Spleen (tissue), 11 donors: ENCODE data around the gene OR10A5. TPM values are rescaled to one million over a fixed set of nuclear protein-coding genes. Genes with fewer than 3 reads are reported as not detected.
"Not testable (repeated sequence)": the region's sequence is repeated elsewhere in the genome, so short reads cannot be mapped to it uniquely, and the experiment has no call there.

Source experiments
- DNase-seq: peaks from one replicate; pipeline ENCODE4 v3.0.0-alpha.2; 2020
- H3K27ac ChIP-seq, 8 donors: fragments of 200-600 bp; sonication (generic) in 7 of 8; 1 replicate in 4 of 8; 2 replicates in 4 of 8; pipeline versions ENCODE4 v1.5.0 to v1.8.0; 2016 to 2021; ENCODE audit warnings: inconsistent platforms in 4 of 8, mild to moderate bottlenecking in 4 of 8, moderate library complexity in 1 of 8
- H3K27me3 ChIP-seq, 7 donors: fragments of 200-600 bp; sonication (generic) in 6 of 7; replicated peaks in 1 of 7; 1 replicate in 4 of 7; 2 replicates in 3 of 7; pipeline versions ENCODE4 v1.5.0 to v1.8.0; 2016 to 2021; ENCODE audit warnings: inconsistent platforms in 3 of 7, mild to moderate bottlenecking in 1 of 7
- H3K36me3 ChIP-seq, 6 donors: fragments of 200-600 bp; sonication (generic) in 5 of 6; 1 replicate in 4 of 6; 2 replicates in 2 of 6; pipeline versions ENCODE4 v1.5.0 to v1.8.0; 2016 to 2021; ENCODE audit warnings: inconsistent platforms in 2 of 6
- H3K4me1 ChIP-seq, 6 donors: fragments of 200-600 bp; sonication (generic) in 5 of 6; 1 replicate in 3 of 6; 2 replicates in 3 of 6; pipeline versions ENCODE4 v1.5.0 to v1.8.0; 2016 to 2021; ENCODE audit warnings: inconsistent platforms in 3 of 6
- H3K4me3 ChIP-seq, 8 donors: fragments of 200-600 bp; sonication (generic) in 7 of 8; 1 replicate in 4 of 8; 2 replicates in 4 of 8; pipeline versions ENCODE4 v1.5.0 to v1.8.0; 2016 to 2021; ENCODE audit warnings: inconsistent platforms in 4 of 8, mild to moderate bottlenecking in 4 of 8, moderate library complexity in 2 of 8
- H3K9me3 ChIP-seq, 8 donors: fragments of 200-600 bp; sonication (generic) in 7 of 8; 1 replicate in 4 of 8; 2 replicates in 4 of 8; pipeline versions ENCODE4 v1.5.0 to v1.8.0; 2016 to 2021; ENCODE audit warnings: inconsistent platforms in 4 of 8
- CTCF ChIP-seq, 11 experiments: fragments of 200-600 bp in 7 of 11; fragments of 450-650 bp in 4 of 11; sonication (generic) in 4 of 11; IDR thresholded peaks in 8 of 11; conservative IDR thresholded peaks in 3 of 11; 1 replicate in 7 of 11; 2 replicates in 4 of 11; pipeline versions ENCODE4 v1.4.0 to v1.8.0; 2016 to 2021; ENCODE audit warnings: antibody characterized with exemption in 11 of 11, inconsistent platforms in 4 of 11, mild to moderate bottlenecking in 1 of 11
- POLR2A ChIP-seq, 3 donors: fragments of 450-650 bp; IDR thresholded peaks; one replicate each; pipeline ENCODE4 v1.5.1; 2017; ENCODE audit warnings: antibody characterized with exemption in 3 of 3, mild to moderate bottlenecking in 1 of 3
- POLR2AphosphoS5 ChIP-seq, 3 donors: sonication (generic); formaldehyde crosslinking; IDR thresholded peaks; one replicate each; pipeline ENCODE4 v1.5.1; 2017; ENCODE audit warnings: antibody characterized with exemption in 3 of 3
- WGBS, 5 donors: extraction: QIAGEN DNeasy Blood & Tissue Kit in 3 of 5; methylation state at CpG; one replicate each; pipeline versions ENCODE4 v1.1.5 to v1.1.7; 2013 to 2018; 5-methylcytosine and 5-hydroxymethylcytosine counted together
- intact Hi-C: fragments of 100-400 bp; cut with DNase I; formaldehyde crosslinking; loops from one replicate; pipeline ENCODE4 v1.15.0; 2023; ENCODE audit warnings: low total_unique reads
- polyA plus RNA-seq, 3 donors: library from polyadenylated mRNA; stranded (reverse); fragments of 200-250 nt; gene quantifications; one replicate each; pipeline ENCODE4 v1.2.1, GENCODE V29; 2013
- total RNA-seq, 7 donors: library from RNA; depleted of rRNA in 3 of 7; stranded (reverse); fragments of >200 nt in 3 of 7; fragmentation: NEBNext Ultra II Directional in 4 of 7; extraction: Animal tissue kit (Norgen Biotek cat#: 25700) in 4 of 7; gene quantifications; one replicate each; pipeline versions ENCODE4 v1.1.0 to v1.2.1, GENCODE V29; 2016 to 2021
- donor health status: healthy with polysubstance abuse.
- donor health status: DM: no; HTN: no; CAD: no; lungs with moderate emphysema.
- donor health status: DM: no; HTN: no; CAD: no.
- donor health status: Bipolar disorder and iron deficiency.
- donor health status: healthy.
- donor health status: DM: no; HTN: no; CAD: no.
- donor health status: DM: yes; HTN: yes; CAD: no.

Gene OR10A5
- total and polyA plus RNA-seq, 10 donors = not detected

GRCh38 chr11:6882751-6883150, 37.3 kb downstream of the OR10A5 start:
- no peaks in the 10 kb centered on the region for H3K4me1 ChIP-seq
- peaks cover 0 to 3% (median 2%) of the 10 kb centered on the region in 8 donors for H3K9me3 ChIP-seq
- H3K36me3 ChIP-seq = no peaks in the 10 kb centered on the region
- DNase-seq = no peak
- H3K27me3 ChIP-seq = no peaks in the 10 kb centered on the region
- TF ChIP-seq POLR2A (IDR thresholded peaks at IDR 0.05) (no peak), CTCF (IDR thresholded peaks at IDR 0.05 in 8 of 11, conservative IDR thresholded peaks at IDR 0.05 in 3 of 11) (no peak), POLR2AphosphoS5 (IDR thresholded peaks at IDR 0.05) (no peak)
- intact Hi-C loops = no loop called here
- no peak overlapping the region for H3K27ac ChIP-seq
- no peak overlapping the region for H3K4me3 ChIP-seq

- H3K4me1 ChIP-seq, H3K27me3 ChIP-seq, H3K4me3 ChIP-seq, intact Hi-C loops, DNase-seq, H3K27ac ChIP-seq, H3K36me3 ChIP-seq: not testable (repeated sequence)
- 81 to 99% (median 93%) methylated on average over 5 of the region's 5 CpGs for WGBS, 5 donors
- H3K9me3 ChIP-seq = peaks cover 0 to 19% (median 11%) of the 10 kb centered on the region in 8 donors
Measured at GRCh38 chr11:6887711-6888110, 42.2 kb downstream of the OR10A5 start.

- H3K4me1 ChIP-seq = no peaks in the 10 kb centered on the region
- no peak for DNase-seq
- no peaks in the 10 kb centered on the region for H3K36me3 ChIP-seq
- H3K9me3 ChIP-seq = peaks cover 0 to 19% (median 11%) of the 10 kb centered on the region in 8 donors
- H3K27me3 ChIP-seq = no peaks in the 10 kb centered on the region
- no peak overlapping the region for H3K27ac ChIP-seq
- intact Hi-C loops = no loop called here
- TF ChIP-seq POLR2A (IDR thresholded peaks at IDR 0.05) (no peak), CTCF (IDR thresholded peaks at IDR 0.05 in 8 of 11, conservative IDR thresholded peaks at IDR 0.05 in 3 of 11) (no peak), POLR2AphosphoS5 (IDR thresholded peaks at IDR 0.05) (no peak)
- no peak overlapping the region for H3K4me3 ChIP-seq
- 81 to 90% (median 84%) methylated on average over 4 of the region's 4 CpGs for WGBS, 5 donors
Measured at GRCh38 chr11:6888830-6889229, 43.3 kb downstream of the OR10A5 start.

GRCh38 chr11:6889835-6890234, 44.4 kb downstream of the OR10A5 start:
- 65 to 83% (median 69%) methylated on average over 1 of the region's 1 CpG for WGBS, 5 donors
- Histone ChIP-seq H3K27ac (no peak overlapping the region), H3K9me3 (peaks cover 0 to 19% (median 11%) of the 10 kb centered on the region in 8 donors), H3K27me3 (no peaks in the 10 kb centered on the region), H3K4me3 (no peak overlapping the region), H3K4me1 (no peaks in the 10 kb centered on the region), H3K36me3 (no peaks in the 10 kb centered on the region)
- TF ChIP-seq POLR2AphosphoS5 (IDR thresholded peaks at IDR 0.05) = no peak
- no peak for TF ChIP-seq POLR2A (IDR thresholded peaks at IDR 0.05)
- no peak for TF ChIP-seq CTCF (IDR thresholded peaks at IDR 0.05 in 8 of 11, conservative IDR thresholded peaks at IDR 0.05 in 3 of 11)
- DNase-seq = no peak
- intact Hi-C loops = no loop called here

GRCh38 chr11:6892400-6892799, 46.9 kb downstream of the OR10A5 start, which contains the start of gene OR2D2:
TSS of gene OR2D2 (minus strand) at chr11:6892500. CDS start at chr11:6892500, 0 bp downstream.
- no peak for DNase-seq
- Histone ChIP-seq H3K9me3 (peaks cover 0 to 19% (median 11%) of the 10 kb centered on the region in 8 donors), H3K4me3 (no peak within 1 kb of the TSS), H3K4me1 (no peaks in the 10 kb centered on the region), H3K27me3 (no peaks in the 10 kb centered on the region), H3K36me3 (no peaks in the 10 kb centered on the region), H3K27ac (no peak within 1 kb of the TSS)
- WGBS, 5 donors = 84 to 96% (median 86%) methylated on average over 2 of the region's 2 CpGs
- TF ChIP-seq POLR2AphosphoS5 (IDR thresholded peaks at IDR 0.05) (no peak), CTCF (IDR thresholded peaks at IDR 0.05 in 8 of 11, conservative IDR thresholded peaks at IDR 0.05 in 3 of 11) (no peak), POLR2A (IDR thresholded peaks at IDR 0.05) (no peak)
- intact Hi-C loops = no loop called here
